Mesenchymal stem cell (in vitro differentiated cells and primary cell): Measurements from ENCODE around the gene ANP32A.

Experiments
- DNase-seq: peaks from one replicate; pipeline ENCODE4 v3.0.0-alpha.2; 2013
- H2AFZ ChIP-seq: one replicate; pipeline ENCODE4 v1.6.1; 2013; ENCODE audit warnings: low read depth, mild to moderate bottlenecking, control low read depth, inconsistent platforms, low read length, moderate library complexity
- H2AK5ac ChIP-seq: 2 replicates; pipeline ENCODE4 v1.6.1; 2013; ENCODE audit warnings: low read length, moderate library complexity, mild to moderate bottlenecking, inconsistent platforms; ENCODE audit not compliant: severe bottlenecking
- H2BK120ac ChIP-seq: one replicate; pipeline ENCODE4 v1.6.1; 2013; ENCODE audit warnings: low read depth, mild to moderate bottlenecking, inconsistent platforms, low read length, moderate library complexity
- H2BK12ac ChIP-seq, 2 experiments: one replicate each; pipeline ENCODE4 v1.6.1; 2013; ENCODE audit warnings: inconsistent platforms in 2 of 2, low read length in 2 of 2, mild to moderate bottlenecking in 2 of 2, moderate library complexity in 2 of 2, control low read depth in 1 of 2
- H2BK15ac ChIP-seq: one replicate; pipeline ENCODE4 v1.6.1; 2013; ENCODE audit warnings: mild to moderate bottlenecking, low read depth, inconsistent platforms; ENCODE audit not compliant: poor library complexity, severe bottlenecking
- H2BK5ac ChIP-seq: 2 replicates; pipeline ENCODE4 v1.6.1; 2013; ENCODE audit warnings: low read depth, mild to moderate bottlenecking, low read length, control low read depth, inconsistent platforms; ENCODE audit not compliant: poor library complexity, severe bottlenecking
- H3K14ac ChIP-seq, 2 experiments: one replicate each; pipeline ENCODE4 v1.6.1; 2013; ENCODE audit warnings: inconsistent platforms in 2 of 2, low read length in 2 of 2, control low read depth in 1 of 2, mild to moderate bottlenecking in 1 of 2, moderate library complexity in 1 of 2
- H3K18ac ChIP-seq, 2 experiments: one replicate each; pipeline ENCODE4 v1.6.1; 2013; ENCODE audit warnings: inconsistent platforms in 2 of 2, low read length in 2 of 2, control low read depth in 1 of 2, low read depth in 1 of 2, mild to moderate bottlenecking in 1 of 2
- H3K23ac ChIP-seq, 2 experiments: one replicate each; pipeline ENCODE4 v1.6.1; 2013; ENCODE audit warnings: inconsistent platforms in 2 of 2, low read length in 2 of 2, mild to moderate bottlenecking in 2 of 2, moderate library complexity in 2 of 2, control low read depth in 1 of 2
- H3K27ac ChIP-seq: 2 replicates; pipeline ENCODE4 v1.5.1; 2013; ENCODE audit warnings: mild to moderate bottlenecking, moderate library complexity, low read length, control low read depth, inconsistent platforms; ENCODE audit not compliant: poor library complexity, severe bottlenecking
- H3K27me3 ChIP-seq, 2 experiments: 2 replicates each; pipeline versions ENCODE4 v1.6.1 to v1.7.0; 2013; ENCODE audit warnings: low read length in 2 of 2, mild to moderate bottlenecking in 2 of 2, moderate library complexity in 2 of 2, control low read depth in 1 of 2, inconsistent platforms in 1 of 2; ENCODE audit not compliant: control insufficient read depth in 1 of 2, insufficient read depth in 1 of 2
- H3K36me3 ChIP-seq, 2 experiments: 2 replicates each; pipeline versions ENCODE4 v1.6.1 to v1.7.0; 2013; ENCODE audit warnings: low read length in 2 of 2, control low read depth in 1 of 2, inconsistent platforms in 1 of 2, low read depth in 1 of 2, mild to moderate bottlenecking in 1 of 2; ENCODE audit not compliant: insufficient read depth in 2 of 2, control insufficient read depth in 1 of 2
- H3K4ac ChIP-seq, 2 experiments: one replicate each; pipeline ENCODE4 v1.6.1; 2013; ENCODE audit warnings: inconsistent platforms in 2 of 2, low read length in 2 of 2, mild to moderate bottlenecking in 2 of 2, moderate library complexity in 2 of 2, control low read depth in 1 of 2, low read depth in 1 of 2
- H3K4me1 ChIP-seq: 2 replicates; pipeline ENCODE4 v1.6.1; 2013; ENCODE audit warnings: low read depth, low read length, control low read depth; ENCODE audit not compliant: control insufficient read depth, insufficient read depth
- H3K4me2 ChIP-seq: 2 replicates; pipeline ENCODE4 v1.6.1; 2013; ENCODE audit warnings: low read length, mild to moderate bottlenecking, inconsistent platforms; ENCODE audit not compliant: poor library complexity, severe bottlenecking
- H3K4me3 ChIP-seq, 2 experiments: 2 replicates each; pipeline versions ENCODE4 v1.5.1 to v1.7.0; 2013; ENCODE audit warnings: low read length in 2 of 2, mild to moderate bottlenecking in 2 of 2, control low read depth in 1 of 2, low read depth in 1 of 2; ENCODE audit not compliant: insufficient read depth in 1 of 2
- H3K79me1 ChIP-seq: replicated peaks from 2 replicates; pipeline ENCODE4 v1.6.1; 2013; ENCODE audit warnings: mild to moderate bottlenecking, control low read depth, low read length, inconsistent platforms; ENCODE audit not compliant: poor library complexity, severe bottlenecking
- H3K9ac ChIP-seq: 2 replicates; pipeline ENCODE4 v1.7.0; 2013; ENCODE audit warnings: mild to moderate bottlenecking, low read length, moderate library complexity
- H3K9me3 ChIP-seq: 2 replicates; pipeline ENCODE4 v1.7.0; 2013; ENCODE audit warnings: mild to moderate bottlenecking, low read length; ENCODE audit not compliant: control insufficient read depth
- H4K8ac ChIP-seq: one replicate; pipeline ENCODE4 v1.6.1; 2013; ENCODE audit warnings: inconsistent platforms, mild to moderate bottlenecking, low read length, moderate library complexity
- H4K91ac ChIP-seq: one replicate; pipeline ENCODE4 v1.6.1; 2013; ENCODE audit warnings: mild to moderate bottlenecking, low read length, inconsistent platforms
- WGBS: methylation state at CpG from one replicate; pipeline ENCODE4 v1.1.7; 2013; ENCODE audit warnings: mixed read lengths; 5-methylcytosine and 5-hydroxymethylcytosine counted together

ANP32A gene

DNA sequence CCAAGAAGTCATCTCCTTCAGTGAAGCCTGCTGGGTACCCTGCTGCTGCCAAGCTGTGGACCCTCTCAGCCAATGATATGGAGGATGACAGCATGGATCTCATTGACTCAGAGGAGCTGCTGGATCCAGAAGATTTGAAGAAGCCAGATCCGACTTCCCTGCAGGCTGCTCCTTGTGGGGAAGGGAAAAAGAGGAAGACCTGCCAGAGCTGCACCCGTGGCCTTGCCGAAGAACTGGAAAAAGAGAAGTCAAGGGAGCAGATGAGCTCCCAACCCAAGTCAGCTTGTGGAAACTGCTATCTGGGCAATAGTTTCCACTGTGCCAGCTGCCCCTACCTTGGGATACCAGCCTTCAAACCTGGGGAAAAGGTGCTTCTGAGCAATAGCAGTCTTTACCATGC lies 13.7 kb upstream of the ANP32A start:
- H3K4me1 ChIP-seq: no peaks in the 10 kb centered on the region
- peaks cover 19% of the 10 kb centered on the region for H3K9me3 ChIP-seq
- H3K27me3 ChIP-seq: peaks cover 14 to 15% of the 10 kb centered on the region in 2 experiments
- H3K23ac ChIP-seq: peak overlapping the region in 1 of 2 experiments; percentile 63
- no peak overlapping the region for H3K4ac ChIP-seq
- no peak overlapping the region for H4K91ac ChIP-seq
- no peak overlapping the region for H3K4me3 ChIP-seq
- WGBS: 96% methylated on average over 3 of the region's 3 CpGs
- no peaks in the 10 kb centered on the region for H3K79me1 ChIP-seq
- no peak overlapping the region for H4K8ac ChIP-seq
- H2AFZ ChIP-seq: no peak overlapping the region
- H2BK12ac ChIP-seq: no peak overlapping the region
- H3K36me3 ChIP-seq: no peaks in the 10 kb centered on the region
- no peak overlapping the region for H3K14ac ChIP-seq
- H3K18ac ChIP-seq: no peak overlapping the region
- H3K9ac ChIP-seq: no peak overlapping the region
- no peak overlapping the region for H3K27ac ChIP-seq
- H2BK5ac ChIP-seq: no peak overlapping the region
- DNase-seq: no peak
- no peak overlapping the region for H3K4me2 ChIP-seq
- H2AK5ac ChIP-seq: no peak overlapping the region
- no peak overlapping the region for H2BK120ac ChIP-seq
- H2BK15ac ChIP-seq: no peak overlapping the region

DNA sequence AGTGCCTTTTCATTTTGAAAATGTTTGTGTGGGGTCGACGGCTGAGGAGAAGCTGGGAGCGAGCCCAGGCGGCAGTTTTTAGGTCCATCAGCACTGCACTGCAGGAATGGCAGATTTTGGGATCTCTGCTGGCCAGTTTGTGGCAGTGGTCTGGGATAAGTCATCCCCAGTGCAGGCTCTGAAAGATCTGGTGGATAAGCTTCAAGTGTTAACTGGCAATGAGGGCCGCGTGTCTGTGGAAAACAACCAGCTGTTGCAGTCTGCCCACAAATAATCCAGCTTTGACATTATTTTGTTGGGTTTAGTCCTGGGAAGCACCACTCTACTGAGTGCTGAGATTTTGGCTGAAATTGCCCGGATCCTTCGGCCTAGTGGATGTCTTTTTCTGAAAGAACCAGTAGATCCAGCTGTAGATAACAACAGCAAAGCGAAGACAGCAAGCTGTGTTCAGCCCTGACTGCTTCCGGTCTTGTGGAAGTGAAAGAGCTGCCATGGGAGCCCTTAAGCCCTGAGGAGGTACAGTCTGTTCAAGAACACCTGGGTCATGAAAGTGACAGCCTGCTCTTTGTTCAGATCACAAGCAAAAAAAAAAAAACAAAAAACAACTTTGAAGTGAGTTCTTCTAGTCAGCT lies 13.1 kb upstream of the ANP32A start:
- Histone ChIP-seq H2AFZ (no peak overlapping the region), H3K9me3 (peaks cover 19% of the 10 kb centered on the region), H3K36me3 (no peaks in the 10 kb centered on the region), H4K8ac (no peak overlapping the region), H4K91ac (no peak overlapping the region), H3K18ac (no peak overlapping the region), H2BK15ac (no peak overlapping the region), H3K4ac (no peak overlapping the region), H3K4me1 (no peaks in the 10 kb centered on the region), H2BK5ac (no peak overlapping the region), H3K79me1 (no peaks in the 10 kb centered on the region), H3K9ac (no peak overlapping the region), H3K4me3 (no peak overlapping the region), H3K14ac (no peak overlapping the region), H2BK12ac (no peak overlapping the region), H2AK5ac (no peak overlapping the region), H2BK120ac (no peak overlapping the region), H3K27ac (no peak overlapping the region), H3K4me2 (no peak overlapping the region), H3K27me3 (peaks cover 11 to 13% of the 10 kb centered on the region in 2 experiments), H3K23ac (no peak overlapping the region)
- WGBS: 80% methylated on average over 10 of the region's 10 CpGs
- DNase-seq: no peak

DNA sequence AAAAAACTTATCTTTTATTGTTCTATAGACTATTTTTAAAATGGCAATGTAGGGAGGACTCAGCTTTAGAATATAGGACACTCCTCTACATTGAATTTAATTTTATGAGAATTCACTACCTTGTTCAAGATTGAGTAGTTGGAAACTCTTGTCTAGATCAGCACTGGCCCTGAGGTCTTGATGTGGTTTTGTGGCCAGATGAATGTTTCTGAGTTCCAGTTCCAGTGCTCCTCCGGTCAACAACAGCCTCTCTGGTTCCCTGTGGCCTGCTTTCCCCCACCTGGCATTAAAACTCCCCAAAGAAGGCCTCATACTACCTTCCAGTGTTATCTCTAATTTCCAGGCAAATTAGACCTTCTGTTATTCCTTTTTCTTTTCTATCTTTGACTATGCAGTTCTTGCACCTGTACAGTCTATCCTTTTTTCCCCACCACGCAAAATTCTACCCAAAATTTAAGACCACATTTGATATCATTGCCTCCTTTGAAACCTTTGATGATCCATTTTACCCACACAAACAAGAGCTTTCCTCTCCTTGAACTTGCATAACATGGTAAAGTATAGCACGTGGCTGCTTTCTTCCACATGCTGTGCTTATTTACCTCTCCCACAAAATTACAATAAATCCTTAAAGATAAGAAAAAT lies 9.6 kb upstream of the ANP32A start:
- H3K18ac ChIP-seq: no peak overlapping the region
- H3K36me3 ChIP-seq: no peaks in the 10 kb centered on the region
- H3K4me3 ChIP-seq: no peak overlapping the region
- H2BK5ac ChIP-seq: no peak overlapping the region
- peaks cover 11 to 17% of the 10 kb centered on the region in 2 experiments for H3K27me3 ChIP-seq
- H3K14ac ChIP-seq: no peak overlapping the region
- H3K4me2 ChIP-seq: no peak overlapping the region
- H3K4ac ChIP-seq: no peak overlapping the region
- no peak overlapping the region for H4K91ac ChIP-seq
- no peaks in the 10 kb centered on the region for H3K79me1 ChIP-seq
- H3K27ac ChIP-seq: no peak overlapping the region
- no peak overlapping the region for H2BK120ac ChIP-seq
- H3K4me1 ChIP-seq: no peaks in the 10 kb centered on the region
- H2AK5ac ChIP-seq: no peak overlapping the region
- 59% methylated on average over 3 of the region's 3 CpGs for WGBS
- peaks cover 5% of the 10 kb centered on the region for H3K9me3 ChIP-seq
- no peak overlapping the region for H2BK15ac ChIP-seq
- no peak overlapping the region for H3K9ac ChIP-seq
- no peak for DNase-seq
- no peak overlapping the region for H2BK12ac ChIP-seq
- no peak overlapping the region for H4K8ac ChIP-seq
- no peak overlapping the region for H2AFZ ChIP-seq
- no peak overlapping the region for H3K23ac ChIP-seq

DNA sequence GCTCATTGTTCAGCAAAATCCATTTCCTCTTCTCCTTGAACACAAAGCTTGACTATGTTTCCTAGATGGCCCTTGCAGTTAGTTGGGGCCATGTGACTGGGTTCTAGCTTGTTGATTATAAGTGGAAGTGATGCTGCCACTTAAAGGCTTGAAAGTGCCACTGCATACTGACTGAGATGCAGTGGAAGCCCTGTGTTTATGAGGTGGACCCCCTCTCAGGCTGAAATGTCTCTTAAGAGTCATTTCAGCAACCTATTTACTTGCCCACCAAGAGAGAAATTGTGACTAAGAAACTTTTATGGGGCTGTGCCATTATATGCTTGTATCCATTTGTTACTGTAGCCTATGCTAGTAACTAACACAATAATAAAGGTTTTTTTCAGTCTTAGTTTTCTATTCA lies 8.4 kb upstream of the ANP32A start:
- no peak overlapping the region for H3K4me2 ChIP-seq
- H3K4me3 ChIP-seq: no peak overlapping the region
- no peaks in the 10 kb centered on the region for H3K9me3 ChIP-seq
- H3K9ac ChIP-seq: no peak overlapping the region
- no peak overlapping the region for H2AK5ac ChIP-seq
- DNase-seq: peak; percentile 38
- H3K14ac ChIP-seq: no peak overlapping the region
- no peak overlapping the region for H3K4ac ChIP-seq
- H3K4me1 ChIP-seq: no peaks in the 10 kb centered on the region
- H2BK15ac ChIP-seq: no peak overlapping the region
- no peaks in the 10 kb centered on the region for H3K79me1 ChIP-seq
- no peak overlapping the region for H3K23ac ChIP-seq
- H4K91ac ChIP-seq: no peak overlapping the region
- H3K27ac ChIP-seq: no peak overlapping the region
- no peak overlapping the region for H3K18ac ChIP-seq
- H3K27me3 ChIP-seq: peaks cover 9 to 11% of the 10 kb centered on the region in 2 experiments
- H2BK5ac ChIP-seq: no peak overlapping the region
- no peak overlapping the region for H4K8ac ChIP-seq
- H2AFZ ChIP-seq: no peak overlapping the region
- no peaks in the 10 kb centered on the region for H3K36me3 ChIP-seq
- H2BK120ac ChIP-seq: no peak overlapping the region
- H2BK12ac ChIP-seq: no peak overlapping the region
